GM12878 (cell line): Measurements from ENCODE around the gene SIGLEC14. TPM values are rescaled to one million over a fixed set of nuclear protein-coding genes. Genes with fewer than 3 reads are reported as not detected.

Source experiments
- CEBPB ChIP-seq, 2 experiments: fragments of 150-350 bp in 1 of 2; IDR thresholded peaks; 2 replicates each; pipeline ENCODE4 v1.6.1; 2012 to 2014; ENCODE audit warnings: low read depth in 2 of 2, low read length in 2 of 2, borderline replicate concordance in 1 of 2, inconsistent platforms in 1 of 2
- CHD4 ChIP-seq: fragments of 200-600 bp; sonication (generic); IDR thresholded peaks from 2 replicates; pipeline ENCODE4 v1.6.1; 2016; ENCODE audit warnings: mild to moderate bottlenecking
- FOS ChIP-seq: IDR thresholded peaks from 3 replicates; pipeline ENCODE4 v1.6.1; 2011; ENCODE audit warnings: borderline replicate concordance; ENCODE audit not compliant: insufficient read length; ENCODE audit errors: extremely low read depth
- HDAC6 ChIP-seq: fragments of 200-600 bp; sonication (generic); IDR thresholded peaks from one replicate; pipeline ENCODE4 v1.8.0; 2017; ENCODE audit warnings: antibody characterized with exemption; ENCODE audit not compliant: unreplicated experiment
- NFIC ChIP-seq: IDR thresholded peaks from 2 replicates; pipeline ENCODE4 v1.6.1; 2012; ENCODE audit warnings: low read depth, mild to moderate bottlenecking, inconsistent platforms, low read length, moderate library complexity
- RFX5 ChIP-seq: IDR thresholded peaks from 2 replicates; pipeline ENCODE4 v1.6.1; 2011; ENCODE audit warnings: low read depth, low read length, improper control_type of control experiment
- RUNX3 ChIP-seq: IDR thresholded peaks from 2 replicates; pipeline ENCODE4 v1.6.1; 2012; ENCODE audit warnings: low read length, inconsistent platforms
- SKIL ChIP-seq: fragments of 450-650 bp; IDR thresholded peaks from 2 replicates; pipeline ENCODE4 v1.6.1; 2017; ENCODE audit warnings: mild to moderate bottlenecking, low read depth, inconsistent platforms; ENCODE audit not compliant: poor library complexity, severe bottlenecking
- SREBF2 ChIP-seq: IDR thresholded peaks from 2 replicates; pipeline ENCODE4 v1.6.1; 2012; ENCODE audit warnings: mild to moderate bottlenecking, low read length
- ZNF207 ChIP-seq: fragments of 450-650 bp; IDR thresholded peaks from 2 replicates; pipeline ENCODE4 v1.6.1; 2014; ENCODE audit warnings: antibody characterized with exemption, mild to moderate bottlenecking, borderline replicate concordance
- polyA plus RNA-seq, 11 experiments: library from polyadenylated mRNA; depleted of rRNA in 4 of 11; unstranded in 6 of 11; stranded (reverse) in 5 of 11; fragments of >200 nt; fragmentation: Nextera tagmentation in 4 of 11; fragmentation: Illumina TruSeq in 1 of 11; extraction: Ambion mirVana in 4 of 11; extraction: Trizol in 1 of 11; gene quantifications; 1 replicate in 1 of 11; 2 replicates in 10 of 11; pipeline versions ENCODE4 v1.2.1 to v1.2.3, GENCODE V29; 2011 to 2016; ENCODE audit warnings: inconsistent platforms in 2 of 11, missing spikeins in 2 of 11, low read depth in 1 of 11
- total RNA-seq, 4 experiments: library from RNA; depleted of rRNA in 3 of 4; stranded (reverse); fragments of >200 nt in 3 of 4; fragmentation: Illumina TruSeq in 1 of 4; extraction: Trizol in 1 of 4; gene quantifications; 2 replicates each; pipeline versions ENCODE4 v1.2.1 to v1.2.3, GENCODE V29; 2013 to 2021
- TF ChIP-seq, protein P1 (sequence below): IDR thresholded peaks from 2 replicates; pipeline ENCODE4 v1.6.1; 2012; ENCODE audit warnings: low read depth, low read length, improper control_type of control experiment

SIGLEC14 gene
- total and polyA plus RNA-seq, 10 of the 15 experiments (the other 5 are each of a cell fraction or from before 2014, with no cell fraction given) = 0.57 to 8.4 (median 4.6) TPM

DNA sequence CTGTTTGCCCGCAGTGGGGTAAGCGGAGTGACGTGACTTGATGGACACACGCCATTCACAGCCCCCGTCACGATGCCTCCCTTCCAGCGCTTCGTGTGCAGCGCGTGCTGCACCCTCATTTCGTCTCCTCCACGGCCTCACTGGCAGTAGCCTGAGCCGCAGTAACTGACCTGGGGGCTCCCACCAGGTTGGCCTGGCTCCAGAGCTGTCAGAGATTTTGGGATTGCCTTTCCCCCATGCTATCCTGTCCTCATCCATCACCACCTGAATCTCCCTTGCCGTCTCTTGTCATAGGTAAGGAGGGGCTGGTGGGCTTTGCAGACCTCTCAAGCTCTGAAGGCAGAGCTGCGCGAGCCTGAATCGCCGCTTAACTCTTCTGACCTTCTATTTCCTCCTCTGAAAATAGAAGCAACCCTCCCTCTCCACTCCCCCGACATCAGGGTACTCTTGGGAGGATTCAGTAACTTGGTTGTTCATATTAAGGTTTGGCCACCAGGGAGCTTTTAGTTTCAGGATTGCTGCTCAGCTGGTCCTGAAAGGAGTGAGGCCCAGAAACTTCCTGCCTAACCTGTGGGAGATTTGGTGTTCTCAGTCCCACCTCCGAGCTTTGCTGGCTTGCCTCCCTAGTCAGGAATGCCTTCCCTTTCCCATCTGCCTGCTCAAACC is 44.3 kb downstream of the SIGLEC14 start (continued):
- TF ChIP-seq SREBF2 (no peak), SKIL (no peak), CHD4 (no peak), RFX5 (no peak), CEBPB (IDR thresholded peaks at IDR 0.05; ENCODE audit: borderline replicate concordance in 1 of 2, low read depth in 2 of 2, low read length in 2 of 2) (no peak), HDAC6 (no peak), ZNF207 (no peak), FOS (no peak), NFIC (no peak), RUNX3 (peak; percentile 45; the same call in 1 of the 2 replicates)
- TF ChIP-seq, protein P1, sequence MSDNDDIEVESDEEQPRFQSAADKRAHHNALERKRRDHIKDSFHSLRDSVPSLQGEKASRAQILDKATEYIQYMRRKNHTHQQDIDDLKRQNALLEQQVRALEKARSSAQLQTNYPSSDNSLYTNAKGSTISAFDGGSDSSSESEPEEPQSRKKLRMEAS = no peak
